Keratinocyte (primary cell): ENCODE data around the gene TWIST2. TPM values are rescaled to one million over a fixed set of nuclear protein-coding genes. Genes with fewer than 3 reads are reported as not detected.

ENCODE experiments used
- DNase-seq: peaks from one replicate; pipeline ENCODE4 v3.0.0-alpha.2; 2011; ENCODE audit warnings: low read depth, missing footprints, low spot score
- FAIRE-seq: peaks from 2 replicates; lab custom pipeline; 2011; peaks lifted over from hg19 to GRCh38; lab: Jason Lieb, UNC
- H2AFZ ChIP-seq: 2 replicates; pipeline ENCODE4 v1.6.0; 2012; ENCODE audit warnings: low read length, control low read depth, inconsistent platforms; ENCODE audit not compliant: control insufficient read depth
- H3K27ac ChIP-seq: 2 replicates; pipeline ENCODE4 v1.5.1; 2011; ENCODE audit warnings: low read length; ENCODE audit not compliant: control insufficient read depth, insufficient read depth
- H3K27me3 ChIP-seq: 3 replicates; pipeline ENCODE4 v1.6.0; 2011; ENCODE audit warnings: low read length; ENCODE audit not compliant: control insufficient read depth, insufficient read depth; ENCODE audit errors: extremely low read depth
- H3K36me3 ChIP-seq, 2 experiments: 2 replicates in 1 of 2; 3 replicates in 1 of 2; pipeline ENCODE4 v1.5.1; 2011; ENCODE audit warnings: low read length in 2 of 2, mild to moderate bottlenecking in 1 of 2; ENCODE audit not compliant: control insufficient read depth in 2 of 2, insufficient read depth in 2 of 2; ENCODE audit errors: extremely low read depth in 1 of 2
- H3K4me1 ChIP-seq: 3 replicates; pipeline ENCODE4 v1.5.1; 2011; ENCODE audit warnings: low read length; ENCODE audit not compliant: control insufficient read depth, insufficient read depth; ENCODE audit errors: extremely low read depth
- H3K4me2 ChIP-seq: 3 replicates; pipeline ENCODE4 v1.6.0; 2011; ENCODE audit warnings: low read depth, low read length; ENCODE audit not compliant: control insufficient read depth, insufficient read depth; ENCODE audit errors: extremely low read depth
- H3K4me3 ChIP-seq, 3 experiments: fragments of 200-600 bp in 1 of 3; sonication (generic) in 1 of 3; 2 replicates in 2 of 3; 3 replicates in 1 of 3; pipeline ENCODE4 v1.5.1; 2011 to 2016; ENCODE audit warnings: low read length in 3 of 3, mild to moderate bottlenecking in 3 of 3, control low read depth in 2 of 3, inconsistent platforms in 1 of 3, low read depth in 1 of 3, mixed read lengths in 1 of 3, mixed run types in 1 of 3, moderate library complexity in 1 of 3; ENCODE audit not compliant: control insufficient read depth in 2 of 3, insufficient read depth in 2 of 3; ENCODE audit errors: extremely low read depth in 1 of 3
- H3K79me2 ChIP-seq: 2 replicates; pipeline ENCODE4 v1.6.0; 2012; ENCODE audit warnings: low read length; ENCODE audit not compliant: control insufficient read depth, insufficient read depth
- H3K9ac ChIP-seq: 3 replicates; pipeline ENCODE4 v1.6.0; 2011; ENCODE audit warnings: low read length; ENCODE audit not compliant: control insufficient read depth, insufficient read depth; ENCODE audit errors: extremely low read depth
- H3K9me1 ChIP-seq: 3 replicates; pipeline ENCODE4 v1.6.0; 2011; ENCODE audit warnings: low read length; ENCODE audit not compliant: control insufficient read depth, insufficient read depth; ENCODE audit errors: extremely low read depth
- H3K9me3 ChIP-seq: 2 replicates; pipeline ENCODE4 v1.5.1; 2012; ENCODE audit warnings: low read depth, low read length; ENCODE audit not compliant: control insufficient read depth
- H4K20me1 ChIP-seq: 3 replicates; pipeline ENCODE4 v1.6.0; 2011; ENCODE audit warnings: low read length; ENCODE audit not compliant: control insufficient read depth, insufficient read depth; ENCODE audit errors: extremely low read depth
- CTCF ChIP-seq, 3 experiments: IDR thresholded peaks in 1 of 3; conservative IDR thresholded peaks in 1 of 3; optimal IDR thresholded peaks in 1 of 3; 2 replicates in 2 of 3; 3 replicates in 1 of 3; pipeline versions ENCODE3 to v1.5.1; 2011; ENCODE audit warnings: low read length in 3 of 3, mild to moderate bottlenecking in 3 of 3, moderate library complexity in 2 of 3, control low read depth in 1 of 3, inconsistent platforms in 1 of 3; ENCODE audit not compliant: insufficient read depth in 2 of 3; ENCODE audit errors: extremely low read depth in 1 of 3
- EZH2 ChIP-seq: IDR thresholded peaks from one replicate; pipeline ENCODE4 v1.6.1; 2012; ENCODE audit warnings: inconsistent platforms, mild to moderate bottlenecking, low read length, moderate library complexity
- dilution Hi-C: fragments of 300-500 bp; cut with MboI; formaldehyde crosslinking; loops from one replicate; pipeline ENCODE4 v1.7.0; 2020; ENCODE audit warnings: low sequenced_read_pairs; ENCODE audit not compliant: extremely low pct_ligation_motif_present
- polyA plus RNA-seq, 5 experiments: library from polyadenylated mRNA; depleted of rRNA in 3 of 5; stranded (reverse) in 3 of 5; stranded (forward) in 1 of 5; unstranded in 1 of 5; fragments of >200 nt; gene quantifications; 1 replicate in 1 of 5; 2 replicates in 3 of 5; 3 replicates in 1 of 5; pipeline versions ENCODE4 v1.2.1 to v1.2.3, GENCODE V29; 2011 to 2012; ENCODE audit warnings: missing spikeins in 2 of 5, low read depth in 1 of 5, low replicate concordance in 1 of 5

Gene TWIST2
- polyA plus RNA-seq, 1 donor (not counting 4 experiments of a cell fraction or from before 2014, with no cell fraction given) = 5.5 TPM

GRCh38 chr2:238816291-238816690, 31.6 kb upstream of the TWIST2 start:
- Histone ChIP-seq H3K36me3 (no peaks in the 10 kb centered on the region), H3K4me1 (no peaks in the 10 kb centered on the region), H3K9me1 (no peaks in the 10 kb centered on the region), H3K4me3 (no peak overlapping the region), H4K20me1 (no peaks in the 10 kb centered on the region), H2AFZ (no peak overlapping the region), H3K27ac (no peak overlapping the region), H3K9me3 (no peaks in the 10 kb centered on the region), H3K79me2 (no peaks in the 10 kb centered on the region), H3K9ac (no peak overlapping the region), H3K27me3 (peaks cover 3% of the 10 kb centered on the region), H3K4me2 (no peak overlapping the region)
- FAIRE-seq (no peak), DNase-seq (no peak)
- TF ChIP-seq EZH2 (no peak), CTCF (optimal IDR thresholded peaks at IDR 0.05 in 1 of 3, IDR thresholded peaks at IDR 0.05 in 1 of 3, conservative IDR thresholded peaks at IDR 0.05 in 1 of 3; ENCODE audit: extremely low read depth in 1 of 3, insufficient read depth in 2 of 3, low read length in 3 of 3) (no peak)
- dilution Hi-C loops = no loop called here

- dilution Hi-C loops = no loop called here
Observed at GRCh38 chr2:238817382-238817781, 30.5 kb upstream of the TWIST2 start.

More at GRCh38 chr2:238817382-238817781, 30.5 kb upstream of the TWIST2 start:
- H3K4me2 ChIP-seq = no peak overlapping the region
- no peak overlapping the region for H3K9ac ChIP-seq
- H3K4me3 ChIP-seq = no peak overlapping the region
- no peaks in the 10 kb centered on the region for H4K20me1 ChIP-seq
- DNase-seq (no peak), FAIRE-seq (no peak)
- H3K36me3 ChIP-seq = no peaks in the 10 kb centered on the region
- TF ChIP-seq EZH2 (no peak), CTCF (optimal IDR thresholded peaks at IDR 0.05 in 1 of 3, IDR thresholded peaks at IDR 0.05 in 1 of 3, conservative IDR thresholded peaks at IDR 0.05 in 1 of 3; ENCODE audit: extremely low read depth in 1 of 3, insufficient read depth in 2 of 3, low read length in 3 of 3) (no peak)
- H3K4me1 ChIP-seq = no peaks in the 10 kb centered on the region
- no peak overlapping the region for H2AFZ ChIP-seq
- no peak overlapping the region for H3K27ac ChIP-seq
- no peaks in the 10 kb centered on the region for H3K9me3 ChIP-seq
- H3K79me2 ChIP-seq = no peaks in the 10 kb centered on the region
- H3K9me1 ChIP-seq = no peaks in the 10 kb centered on the region
- H3K27me3 ChIP-seq = peaks cover 5% of the 10 kb centered on the region
